NB4 (cell line): ENCODE measurements around the gene RBPJL.

Experiments used
- DNase-seq: peaks from one replicate; pipeline ENCODE4 v3.0.0; 2010; ENCODE audit warnings: low read depth
- H3K4me3 ChIP-seq: one replicate; pipeline ENCODE4 v1.5.1; 2011; ENCODE audit warnings: mild to moderate bottlenecking, low read depth, low read length, moderate library complexity
- MYC ChIP-seq: IDR thresholded peaks from 2 replicates; pipeline ENCODE4 v1.6.1; 2011; ENCODE audit warnings: low read depth, low read length
- POLR2A ChIP-seq: IDR thresholded peaks from 2 replicates; pipeline ENCODE4 v1.6.1; 2011; ENCODE audit warnings: mild to moderate bottlenecking; ENCODE audit not compliant: insufficient read length; ENCODE audit errors: extremely low read depth
- TF ChIP-seq, protein P1 (sequence below): IDR thresholded peaks from 2 replicates; pipeline ENCODE4 v1.6.1; 2011; ENCODE audit warnings: low read depth, low read length
- TF ChIP-seq, protein P2 (sequence below): IDR thresholded peaks from one replicate; pipeline ENCODE4 v1.5.1; 2012; ENCODE audit warnings: low read depth, low read length

The RBPJL gene

DNA sequence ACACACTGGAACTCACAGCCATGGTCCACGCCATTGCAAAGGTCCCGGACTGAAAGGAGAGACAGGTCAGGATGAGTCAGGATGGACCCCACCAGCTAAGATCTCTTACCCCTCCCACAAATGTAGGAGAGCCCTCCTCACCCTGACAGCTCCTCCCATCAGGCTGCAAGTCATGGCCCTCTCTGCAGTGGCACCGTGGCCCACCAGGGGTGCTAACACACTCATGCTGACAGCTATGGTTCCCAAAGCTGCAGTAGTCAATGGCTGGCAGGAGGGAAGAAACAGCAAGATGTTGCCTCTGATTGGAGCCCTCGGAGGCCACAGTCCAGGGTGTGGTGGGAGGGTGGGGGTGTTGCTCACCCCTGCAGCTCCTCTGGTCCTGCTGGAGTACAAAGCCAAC is 5.7 kb upstream of the RBPJL start:
- no peak overlapping the region for H3K4me3 ChIP-seq
- DNase-seq: peak; percentile 70
- TF ChIP-seq MYC (no peak), POLR2A (no peak)
- TF ChIP-seq, protein P1, sequence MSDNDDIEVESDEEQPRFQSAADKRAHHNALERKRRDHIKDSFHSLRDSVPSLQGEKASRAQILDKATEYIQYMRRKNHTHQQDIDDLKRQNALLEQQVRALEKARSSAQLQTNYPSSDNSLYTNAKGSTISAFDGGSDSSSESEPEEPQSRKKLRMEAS: 0 out of 2 replicates have a peak, but pooled peaks have one; percentile 7
- TF ChIP-seq, protein P2, sequence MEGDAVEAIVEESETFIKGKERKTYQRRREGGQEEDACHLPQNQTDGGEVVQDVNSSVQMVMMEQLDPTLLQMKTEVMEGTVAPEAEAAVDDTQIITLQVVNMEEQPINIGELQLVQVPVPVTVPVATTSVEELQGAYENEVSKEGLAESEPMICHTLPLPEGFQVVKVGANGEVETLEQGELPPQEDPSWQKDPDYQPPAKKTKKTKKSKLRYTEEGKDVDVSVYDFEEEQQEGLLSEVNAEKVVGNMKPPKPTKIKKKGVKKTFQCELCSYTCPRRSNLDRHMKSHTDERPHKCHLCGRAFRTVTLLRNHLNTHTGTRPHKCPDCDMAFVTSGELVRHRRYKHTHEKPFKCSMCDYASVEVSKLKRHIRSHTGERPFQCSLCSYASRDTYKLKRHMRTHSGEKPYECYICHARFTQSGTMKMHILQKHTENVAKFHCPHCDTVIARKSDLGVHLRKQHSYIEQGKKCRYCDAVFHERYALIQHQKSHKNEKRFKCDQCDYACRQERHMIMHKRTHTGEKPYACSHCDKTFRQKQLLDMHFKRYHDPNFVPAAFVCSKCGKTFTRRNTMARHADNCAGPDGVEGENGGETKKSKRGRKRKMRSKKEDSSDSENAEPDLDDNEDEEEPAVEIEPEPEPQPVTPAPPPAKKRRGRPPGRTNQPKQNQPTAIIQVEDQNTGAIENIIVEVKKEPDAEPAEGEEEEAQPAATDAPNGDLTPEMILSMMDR: peak; percentile 71

DNA sequence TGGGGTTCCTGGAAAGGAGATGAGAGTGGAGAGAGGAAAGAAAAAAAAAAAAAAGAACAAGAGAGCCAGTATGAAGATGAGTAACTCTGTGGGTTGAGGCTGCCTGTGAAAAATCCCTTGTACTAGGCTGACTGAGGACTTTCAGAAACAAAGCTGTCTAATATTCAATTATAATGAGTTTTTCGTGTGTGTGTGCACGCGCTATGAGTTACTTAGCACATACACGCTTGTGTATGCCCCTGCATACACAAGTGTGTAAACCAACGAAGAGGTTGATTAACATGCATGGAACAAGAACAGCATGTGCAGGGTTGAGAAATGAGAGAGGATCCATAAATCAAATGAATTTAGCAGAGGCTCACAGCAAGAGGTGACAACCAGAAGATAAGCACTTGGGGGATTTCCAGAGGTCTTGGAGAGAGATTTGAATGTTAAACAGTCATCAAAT is 4.8 kb upstream of the RBPJL start:
- TF ChIP-seq, protein P2: no peak
- TF ChIP-seq POLR2A: no peak
- no peak for TF ChIP-seq MYC
- TF ChIP-seq, protein P1: no peak
- no peak overlapping the region for H3K4me3 ChIP-seq
- no peak for DNase-seq

DNA sequence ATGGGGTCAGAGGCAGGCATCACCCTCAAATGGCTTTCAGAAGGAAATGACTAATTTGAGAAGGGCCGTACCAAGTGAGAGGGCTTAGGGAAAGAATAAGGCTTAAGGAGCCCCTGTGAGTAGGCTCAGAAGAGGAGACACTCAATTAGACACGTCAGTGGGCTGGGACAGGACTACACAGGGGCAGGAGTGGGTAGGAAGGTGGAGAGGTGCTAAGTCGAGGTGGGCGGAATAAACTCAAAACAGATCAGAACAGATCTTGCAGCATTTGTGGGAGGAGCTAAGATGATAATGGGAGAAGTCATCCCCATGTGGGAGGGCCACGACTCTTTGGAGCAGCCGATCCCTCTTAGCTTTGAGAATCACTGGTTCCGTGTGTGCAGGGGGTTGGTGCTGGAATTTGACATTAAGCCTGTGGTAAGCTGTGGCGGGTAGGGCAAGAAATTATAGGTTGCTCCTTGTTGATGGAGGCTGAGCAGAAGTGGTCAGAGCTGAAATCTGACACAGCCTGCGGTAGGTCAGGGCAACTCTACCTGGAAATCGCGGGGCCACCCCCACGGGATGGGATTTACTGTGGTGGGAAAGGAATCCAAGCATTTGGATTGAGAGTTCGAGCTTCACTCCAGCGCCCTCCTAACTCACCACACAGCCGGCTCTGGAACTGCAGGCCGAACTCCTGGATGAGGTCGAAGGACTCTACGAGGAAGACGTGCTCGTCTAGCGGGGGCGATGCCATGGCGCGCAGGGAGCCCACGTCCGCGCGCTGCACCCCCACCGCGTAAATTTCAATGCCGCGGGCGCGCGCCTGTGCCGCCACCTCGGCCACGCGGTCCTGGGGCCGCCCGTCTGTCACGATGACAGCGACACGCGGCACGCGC is 2.8 kb upstream of the RBPJL start:
- DNase-seq: no peak
- no peak overlapping the region for H3K4me3 ChIP-seq
- no peak for TF ChIP-seq POLR2A
- TF ChIP-seq, protein P1: no peak
- TF ChIP-seq, protein P2: no peak
- TF ChIP-seq MYC: no peak

DNA sequence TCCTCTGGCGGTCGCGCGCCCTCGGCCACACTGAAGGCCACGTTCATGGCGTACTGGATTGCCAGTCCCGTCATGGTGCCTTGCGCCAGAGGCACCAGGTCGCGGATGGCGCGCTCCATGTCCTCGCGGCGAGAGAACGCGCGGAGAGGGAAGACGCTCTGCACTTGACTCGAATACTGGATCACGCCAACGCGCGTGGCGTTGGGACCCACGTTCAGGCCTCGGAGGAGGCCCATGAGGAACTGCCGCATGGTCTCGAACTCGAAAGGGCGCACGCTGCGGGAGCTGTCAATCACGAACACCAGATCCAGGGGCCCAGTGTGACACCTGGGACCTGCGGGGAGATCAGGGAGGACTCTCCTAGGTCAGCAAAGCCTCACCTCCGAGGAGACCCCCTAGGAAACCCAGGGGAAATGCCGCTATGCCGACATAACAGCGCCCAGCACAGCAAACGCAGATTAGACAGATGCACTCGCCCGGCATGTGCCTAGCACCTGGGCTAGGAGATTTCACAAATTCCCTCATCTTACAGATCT is 2.1 kb upstream of the RBPJL start:
- TF ChIP-seq, protein P1: no peak
- TF ChIP-seq, protein P2: no peak
- TF ChIP-seq MYC (no peak), POLR2A (no peak)
- no peak for DNase-seq
- H3K4me3 ChIP-seq: no peak overlapping the region

DNA sequence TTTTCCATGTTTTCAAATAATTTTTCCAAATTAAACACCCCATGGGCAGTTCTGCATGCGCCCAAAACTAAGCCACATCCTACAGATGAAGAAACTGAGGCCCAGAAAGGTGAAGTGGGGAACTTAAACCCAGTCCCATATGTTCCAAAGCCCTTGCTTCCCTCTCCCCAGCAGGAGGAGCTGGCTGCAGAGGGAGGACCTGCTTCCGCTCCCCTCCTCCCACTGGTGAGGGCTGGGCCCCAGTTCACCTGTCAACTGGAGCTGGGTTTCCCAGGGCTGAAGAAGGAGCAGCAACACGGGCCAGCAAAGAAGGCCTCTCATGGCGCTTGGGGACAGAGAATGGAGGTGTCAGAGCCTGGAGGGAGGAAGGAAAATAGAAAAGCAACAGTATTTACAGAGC is 1.4 kb upstream of the RBPJL start:
- no peak overlapping the region for H3K4me3 ChIP-seq
- DNase-seq: no peak
- TF ChIP-seq, protein P1: no peak
- TF ChIP-seq MYC (no peak), POLR2A (no peak)
- TF ChIP-seq, protein P2: no peak
